ENCODE measurements around the gene CERCAM.

The CERCAM gene

GRCh38 chr9:128399861-128400260 lies 20.8 kb upstream of the CERCAM start:
- Histone ChIP-seq H3K79me2 (ENCODE audit: insufficient read depth, low read length) (no peaks in the 10 kb centered on the region), H3K9ac (ENCODE audit: low read length) (no peak overlapping the region), H3K9me2 (replicated peaks; ENCODE audit: insufficient read depth, low read length) (no peaks in the 10 kb centered on the region), H4K20me1 (ENCODE audit: low read depth, low read length) (no peaks in the 10 kb centered on the region), H3K27me3 (ENCODE audit: low read length) (no peaks in the 10 kb centered on the region), H3K4me2 (ENCODE audit: low read depth, low read length, poor library complexity, severe bottlenecking) (no peak overlapping the region), H3K4me3 (ENCODE audit: insufficient read depth, low read length, poor library complexity, severe bottlenecking) (no peak overlapping the region), H3F3A (ENCODE audit: insufficient read depth) (no peaks in the 10 kb centered on the region), H2AFZ (ENCODE audit: low read depth, low read length, severe bottlenecking) (no peak overlapping the region), H3K27ac (ENCODE audit: low read depth, low read length) (no peak overlapping the region), H3K9me3 (ENCODE audit: insufficient read depth, low read length) (no peaks in the 10 kb centered on the region), H3K36me3 (ENCODE audit: low read length) (no peaks in the 10 kb centered on the region)
- TF ChIP-seq, protein P1, sequence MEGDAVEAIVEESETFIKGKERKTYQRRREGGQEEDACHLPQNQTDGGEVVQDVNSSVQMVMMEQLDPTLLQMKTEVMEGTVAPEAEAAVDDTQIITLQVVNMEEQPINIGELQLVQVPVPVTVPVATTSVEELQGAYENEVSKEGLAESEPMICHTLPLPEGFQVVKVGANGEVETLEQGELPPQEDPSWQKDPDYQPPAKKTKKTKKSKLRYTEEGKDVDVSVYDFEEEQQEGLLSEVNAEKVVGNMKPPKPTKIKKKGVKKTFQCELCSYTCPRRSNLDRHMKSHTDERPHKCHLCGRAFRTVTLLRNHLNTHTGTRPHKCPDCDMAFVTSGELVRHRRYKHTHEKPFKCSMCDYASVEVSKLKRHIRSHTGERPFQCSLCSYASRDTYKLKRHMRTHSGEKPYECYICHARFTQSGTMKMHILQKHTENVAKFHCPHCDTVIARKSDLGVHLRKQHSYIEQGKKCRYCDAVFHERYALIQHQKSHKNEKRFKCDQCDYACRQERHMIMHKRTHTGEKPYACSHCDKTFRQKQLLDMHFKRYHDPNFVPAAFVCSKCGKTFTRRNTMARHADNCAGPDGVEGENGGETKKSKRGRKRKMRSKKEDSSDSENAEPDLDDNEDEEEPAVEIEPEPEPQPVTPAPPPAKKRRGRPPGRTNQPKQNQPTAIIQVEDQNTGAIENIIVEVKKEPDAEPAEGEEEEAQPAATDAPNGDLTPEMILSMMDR (IDR thresholded peaks at IDR 0.05; ENCODE audit: insufficient read depth, low read length, poor library complexity, severe bottlenecking), result no peak
- TF ChIP-seq EZH2phosphoT487 (conservative IDR thresholded peaks at IDR 0.05; ENCODE audit: low read length), result no peak

DNA sequence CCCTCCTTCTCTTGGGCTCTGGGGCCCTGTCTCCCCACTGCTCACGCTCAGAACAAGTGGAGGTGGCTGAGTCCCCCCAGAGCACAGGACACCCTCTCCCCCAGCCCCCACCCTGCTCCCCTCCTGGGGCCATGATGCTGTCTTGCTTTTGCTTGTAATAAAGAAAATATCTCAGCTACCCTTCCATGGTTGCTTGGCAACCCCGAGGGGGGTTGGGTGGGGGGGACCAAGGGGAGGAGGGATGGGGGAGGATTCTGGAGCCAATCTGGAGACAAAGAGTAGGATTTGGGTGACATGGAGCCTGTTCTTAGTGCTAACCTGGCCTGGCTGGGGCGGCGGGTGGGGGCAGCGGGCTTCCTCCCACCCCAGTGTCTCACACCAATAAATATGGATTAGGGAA lies 16.1 kb upstream of the CERCAM start:
- no peak overlapping the region for H3K4me3 ChIP-seq (ENCODE audit: insufficient read depth, low read length, poor library complexity, severe bottlenecking)
- no peaks in the 10 kb centered on the region for H3K9me3 ChIP-seq (ENCODE audit: insufficient read depth, low read length)
- no peak overlapping the region for H3K4me2 ChIP-seq (ENCODE audit: low read depth, low read length, poor library complexity, severe bottlenecking)
- H2AFZ ChIP-seq (ENCODE audit: low read depth, low read length, severe bottlenecking), result no peak overlapping the region
- H3K27ac ChIP-seq (ENCODE audit: low read depth, low read length), result no peak overlapping the region
- no peaks in the 10 kb centered on the region for H3K36me3 ChIP-seq (ENCODE audit: low read length)
- H3K9me2 ChIP-seq (replicated peaks; ENCODE audit: insufficient read depth, low read length), result no peaks in the 10 kb centered on the region
- no peaks in the 10 kb centered on the region for H4K20me1 ChIP-seq (ENCODE audit: low read depth, low read length)
- no peaks in the 10 kb centered on the region for H3F3A ChIP-seq (ENCODE audit: insufficient read depth)
- TF ChIP-seq EZH2phosphoT487 (conservative IDR thresholded peaks at IDR 0.05; ENCODE audit: low read length), result no peak
- TF ChIP-seq, protein P1 (IDR thresholded peaks at IDR 0.05; ENCODE audit: insufficient read depth, low read length, poor library complexity, severe bottlenecking), result no peak
- no peaks in the 10 kb centered on the region for H3K79me2 ChIP-seq (ENCODE audit: insufficient read depth, low read length)
- H3K9ac ChIP-seq (ENCODE audit: low read length), result no peak overlapping the region
- H3K27me3 ChIP-seq (ENCODE audit: low read length), result no peaks in the 10 kb centered on the region

DNA sequence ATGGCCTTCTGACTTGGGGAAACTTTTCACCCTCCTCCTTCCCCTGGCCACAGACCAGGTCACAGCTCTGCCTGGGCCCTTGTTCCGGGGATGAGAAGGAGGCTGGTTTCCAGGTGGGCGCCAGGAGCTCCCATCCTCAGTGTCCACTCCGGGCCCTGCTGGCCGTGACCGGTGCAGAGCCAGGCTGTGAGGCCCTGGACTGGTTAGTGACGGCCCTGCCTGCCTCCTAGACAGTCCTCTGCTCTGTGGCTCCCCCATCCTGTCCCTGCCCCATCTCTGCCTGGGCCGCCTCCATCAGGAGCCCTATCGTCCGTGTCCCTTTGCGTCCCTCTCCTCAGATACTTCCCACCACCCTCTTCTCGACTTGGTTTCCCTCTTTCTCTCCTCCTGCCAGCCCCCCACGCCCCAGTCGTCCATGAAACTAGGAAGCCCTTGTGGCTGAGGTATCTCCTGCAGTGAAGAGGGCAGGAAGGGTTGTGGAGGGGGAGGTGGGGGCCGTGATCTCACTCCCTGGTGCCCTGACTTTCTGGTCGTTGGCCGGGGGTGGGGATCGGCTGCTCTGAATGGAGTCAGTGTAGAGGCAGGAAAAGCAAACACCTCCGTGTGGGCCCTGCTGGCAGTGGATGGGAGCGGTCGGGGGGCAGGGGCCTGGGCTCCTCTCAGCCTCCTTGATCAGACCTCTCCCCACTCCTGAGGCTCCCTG lies 15.4 kb upstream of the CERCAM start:
- Histone ChIP-seq H3K9ac (ENCODE audit: low read length) (no peak overlapping the region), H3K79me2 (ENCODE audit: insufficient read depth, low read length) (no peaks in the 10 kb centered on the region), H3K4me2 (ENCODE audit: low read depth, low read length, poor library complexity, severe bottlenecking) (no peak overlapping the region), H3F3A (ENCODE audit: insufficient read depth) (no peaks in the 10 kb centered on the region), H3K4me3 (ENCODE audit: insufficient read depth, low read length, poor library complexity, severe bottlenecking) (no peak overlapping the region), H3K9me3 (ENCODE audit: insufficient read depth, low read length) (no peaks in the 10 kb centered on the region), H3K27ac (ENCODE audit: low read depth, low read length) (no peak overlapping the region), H4K20me1 (ENCODE audit: low read depth, low read length) (no peaks in the 10 kb centered on the region), H3K36me3 (ENCODE audit: low read length) (no peaks in the 10 kb centered on the region), H3K9me2 (replicated peaks; ENCODE audit: insufficient read depth, low read length) (no peaks in the 10 kb centered on the region), H3K27me3 (ENCODE audit: low read length) (no peaks in the 10 kb centered on the region), H2AFZ (ENCODE audit: low read depth, low read length, severe bottlenecking) (no peak overlapping the region)
- TF ChIP-seq EZH2phosphoT487 (conservative IDR thresholded peaks at IDR 0.05; ENCODE audit: low read length), result no peak
- TF ChIP-seq, protein P1 (IDR thresholded peaks at IDR 0.05; ENCODE audit: insufficient read depth, low read length, poor library complexity, severe bottlenecking), result no peak
